Stimulated activated CD4-positive, alpha-beta T cell treated with anti-CD3 and anti-CD28 coated beads, Interleukin-4, amount 100 ng/mL, for 4 hours (primary cell): Measurements from ENCODE around the gene UBE2H.
"Not testable (repeated sequence)": the region's sequence is repeated elsewhere in the genome, so short reads cannot be mapped to it uniquely, and the experiment has no call there.

ENCODE experiments used
- DNase-seq, 2 experiments: peaks; one replicate each; pipeline ENCODE4 v3.0.0-alpha.2; 2020

Gene UBE2H

DNA sequence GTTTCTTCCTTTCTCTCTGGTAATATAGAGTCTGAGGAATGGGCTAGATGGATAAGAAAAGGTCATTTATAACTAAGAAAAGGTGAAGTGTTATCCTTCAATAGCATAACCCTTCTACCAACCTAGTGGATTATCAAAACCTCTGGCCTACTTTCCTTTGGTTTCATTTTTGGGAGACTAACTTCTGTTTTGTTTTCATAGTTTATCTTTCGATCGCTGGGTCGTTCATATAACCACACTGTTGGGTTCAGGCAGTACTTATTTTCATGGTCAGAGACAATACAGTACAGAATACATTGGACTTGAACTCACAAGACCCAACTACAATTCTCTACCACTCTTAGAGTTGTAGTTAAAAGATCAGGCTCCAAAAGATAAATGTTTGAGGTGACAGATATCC lies 86.5 kb downstream of the UBE2H start:
- DNase-seq: no peak

DNA sequence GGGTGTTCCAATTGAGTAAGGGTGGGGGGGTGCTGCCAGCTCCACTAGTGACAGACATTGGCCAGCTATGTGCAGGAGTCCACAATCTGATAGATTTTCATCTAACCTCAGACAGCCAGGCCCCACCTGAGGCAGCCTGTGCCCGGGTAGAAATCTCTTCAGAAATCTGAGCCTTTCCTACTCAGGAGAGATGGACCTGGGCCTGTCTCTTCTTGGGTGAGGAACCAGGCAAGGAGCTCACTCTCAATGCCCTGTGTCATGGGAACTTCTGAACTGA lies 86.9 kb downstream of the UBE2H start:
- no peak for DNase-seq

DNA sequence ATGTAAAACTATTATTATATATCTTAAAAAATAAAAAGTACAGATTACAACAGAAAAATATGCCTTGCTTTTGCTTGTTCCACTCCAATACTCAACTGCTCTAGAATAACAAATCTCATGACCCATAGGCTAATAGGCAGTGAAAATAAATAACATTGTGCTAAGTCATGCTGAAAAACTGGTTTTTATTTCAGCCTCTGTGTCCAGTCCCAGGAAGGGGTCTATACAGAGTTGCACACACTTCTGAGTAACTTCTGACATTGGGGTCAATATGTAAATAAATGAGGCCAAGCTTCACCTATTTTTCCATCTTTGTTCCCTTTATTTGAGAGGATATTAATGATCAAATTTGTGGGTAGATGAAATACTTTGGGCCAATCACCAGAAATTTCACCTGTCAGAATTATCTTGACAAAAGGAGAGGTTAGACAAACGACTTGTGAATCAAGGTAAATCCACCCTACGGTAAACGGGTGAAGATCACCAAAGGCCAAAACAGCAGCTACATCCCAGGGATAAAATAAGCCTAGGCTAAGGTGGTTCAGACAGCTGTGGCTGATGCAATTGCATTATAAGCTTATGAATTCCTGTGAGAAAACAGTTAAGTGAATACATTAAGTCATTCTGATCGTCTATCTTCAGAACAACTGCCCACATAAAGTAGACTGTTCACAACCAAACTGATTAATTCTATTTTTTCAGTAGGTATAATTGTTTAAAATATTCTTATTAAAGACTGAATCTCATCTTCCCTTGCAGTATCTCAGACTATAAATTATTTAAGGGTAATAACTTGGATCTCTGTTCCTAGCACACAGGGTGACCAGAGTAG lies 87.5 kb downstream of the UBE2H start:
- no peak for DNase-seq

DNA sequence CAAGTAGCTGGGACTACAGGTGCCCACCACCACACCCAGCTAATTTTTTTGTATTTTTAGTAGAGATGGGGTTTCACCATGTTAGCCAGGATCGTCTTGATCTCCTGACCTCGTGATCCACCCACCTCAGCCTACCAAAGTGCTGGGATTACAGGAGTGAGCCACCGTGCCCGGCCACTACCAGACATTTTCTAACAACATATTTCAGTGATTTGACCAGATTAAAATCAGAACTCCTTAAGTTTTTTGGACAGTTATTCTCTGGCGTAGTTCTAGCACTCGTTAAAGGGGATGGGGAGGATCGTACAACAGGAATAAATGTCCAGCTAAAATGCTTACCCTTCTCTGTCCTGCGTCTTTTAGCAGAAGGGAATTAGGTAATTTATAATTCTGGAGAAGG lies 88.1 kb downstream of the UBE2H start:
- DNase-seq: not testable (repeated sequence)

DNA sequence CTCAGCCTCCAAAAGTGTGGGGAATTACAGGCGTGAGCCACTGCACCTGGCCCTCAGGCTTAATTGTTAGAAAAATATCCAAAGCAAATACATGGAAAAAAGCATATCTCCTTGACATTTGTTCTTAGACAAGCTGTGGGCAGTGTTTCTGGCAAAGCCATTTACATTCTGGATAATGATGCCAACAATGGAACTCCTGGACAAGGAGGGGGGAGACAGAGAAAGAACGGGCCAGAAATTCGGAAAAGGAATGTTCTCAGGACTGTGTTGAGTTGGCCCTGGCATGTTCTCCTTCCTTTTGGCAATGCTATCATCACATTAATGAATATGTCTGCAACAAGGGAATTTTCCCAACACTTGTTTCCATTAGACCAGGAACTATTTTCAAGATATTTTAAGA lies 88.7 kb downstream of the UBE2H start:
- DNase-seq: no peak

DNA sequence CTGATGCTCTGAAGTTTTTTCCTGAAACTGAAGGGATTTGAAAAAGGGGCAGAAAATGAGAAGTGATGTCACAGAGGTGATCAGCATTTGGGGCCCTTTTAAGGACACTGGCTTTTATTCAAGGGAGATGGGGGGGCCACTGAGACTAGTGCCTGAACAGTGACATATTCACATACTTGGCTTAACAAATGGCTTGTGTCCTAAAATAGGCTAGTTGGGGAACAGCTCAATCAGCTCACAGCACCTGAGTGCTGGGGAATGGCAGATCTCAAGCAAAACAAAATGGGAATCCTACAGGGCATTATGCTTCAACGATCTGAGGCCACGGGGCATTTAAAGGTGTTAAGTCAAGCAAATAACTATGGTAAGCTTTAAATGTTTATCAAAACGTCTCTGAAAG lies 90.1 kb downstream of the UBE2H start:
- DNase-seq: no peak

DNA sequence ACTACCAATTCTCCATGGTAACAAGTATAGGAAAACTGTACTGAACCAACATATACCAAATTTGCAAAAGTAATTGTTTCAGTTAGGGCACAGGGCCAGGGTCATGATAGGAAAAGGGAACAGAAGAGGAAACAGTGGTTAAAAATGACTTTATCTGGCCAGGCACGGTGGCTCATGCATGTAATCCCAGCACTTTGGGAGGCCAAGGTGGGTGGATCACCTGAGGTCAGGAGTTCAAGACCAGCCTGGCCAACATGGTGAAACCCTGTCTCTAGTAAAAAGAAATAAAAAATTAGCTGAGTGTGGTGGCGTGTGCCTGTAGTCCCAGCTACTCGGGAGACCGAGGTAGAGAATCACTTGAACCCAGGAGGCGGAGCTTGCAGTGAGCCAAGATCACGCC lies 92.0 kb downstream of the UBE2H start:
- not testable (repeated sequence) for DNase-seq

DNA sequence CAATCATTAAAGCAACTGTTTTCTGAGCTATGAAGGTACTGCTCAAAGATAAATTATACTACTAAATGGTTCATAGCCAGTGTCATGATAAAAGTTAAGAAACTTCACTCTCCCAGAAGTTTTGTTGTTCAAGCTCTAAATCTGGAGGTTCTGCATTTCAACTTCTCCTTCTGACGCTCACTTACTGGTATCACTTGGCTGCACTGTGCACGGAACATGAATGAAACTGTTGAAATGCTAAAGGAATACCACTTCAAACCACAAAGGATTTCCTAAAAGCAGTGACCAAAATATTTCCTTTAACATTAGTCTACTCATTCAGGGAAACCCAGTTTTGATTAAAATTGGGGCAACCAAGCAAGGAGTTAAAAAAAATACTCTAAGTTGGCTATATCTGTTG lies 93.6 kb downstream of the UBE2H start:
- DNase-seq: no peak

DNA sequence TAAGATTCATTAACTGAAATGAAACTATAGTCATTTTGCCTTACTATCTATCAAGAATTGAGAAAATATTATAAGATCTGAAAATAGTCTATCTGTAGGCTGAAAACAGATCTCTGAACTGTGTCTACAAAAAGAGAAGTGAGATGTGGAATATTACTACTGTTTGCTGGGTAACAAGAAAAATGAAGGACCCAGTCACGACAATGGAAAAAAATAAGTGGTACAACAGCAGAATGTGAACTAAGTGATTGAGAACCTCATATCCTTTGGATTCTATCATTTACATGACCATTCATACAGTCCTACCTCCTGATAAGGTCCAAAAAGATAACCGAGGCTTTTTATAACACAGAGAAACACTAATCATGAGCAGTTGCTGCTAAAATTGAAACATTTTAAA lies 94.3 kb downstream of the UBE2H start:
- no peak for DNase-seq

DNA sequence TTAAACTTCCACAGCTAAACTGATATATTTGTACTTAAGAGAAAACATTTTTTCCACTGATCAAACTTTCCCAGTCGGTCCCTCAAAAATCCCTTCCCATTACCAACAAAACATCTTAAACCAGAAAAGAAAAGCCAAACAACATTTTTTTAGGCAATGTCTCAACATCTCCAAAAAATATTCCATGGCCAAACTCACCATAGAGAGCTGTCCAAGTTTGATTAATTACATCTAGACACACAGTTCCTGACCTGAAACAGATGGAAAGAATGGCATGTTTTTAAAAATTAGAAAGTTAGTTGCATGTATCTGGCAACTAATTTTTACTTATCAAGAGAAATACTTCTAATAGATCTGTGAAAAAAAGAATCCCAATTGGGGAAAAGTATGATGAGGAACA lies 95.4 kb downstream of the UBE2H start:
- DNase-seq: no peak

DNA sequence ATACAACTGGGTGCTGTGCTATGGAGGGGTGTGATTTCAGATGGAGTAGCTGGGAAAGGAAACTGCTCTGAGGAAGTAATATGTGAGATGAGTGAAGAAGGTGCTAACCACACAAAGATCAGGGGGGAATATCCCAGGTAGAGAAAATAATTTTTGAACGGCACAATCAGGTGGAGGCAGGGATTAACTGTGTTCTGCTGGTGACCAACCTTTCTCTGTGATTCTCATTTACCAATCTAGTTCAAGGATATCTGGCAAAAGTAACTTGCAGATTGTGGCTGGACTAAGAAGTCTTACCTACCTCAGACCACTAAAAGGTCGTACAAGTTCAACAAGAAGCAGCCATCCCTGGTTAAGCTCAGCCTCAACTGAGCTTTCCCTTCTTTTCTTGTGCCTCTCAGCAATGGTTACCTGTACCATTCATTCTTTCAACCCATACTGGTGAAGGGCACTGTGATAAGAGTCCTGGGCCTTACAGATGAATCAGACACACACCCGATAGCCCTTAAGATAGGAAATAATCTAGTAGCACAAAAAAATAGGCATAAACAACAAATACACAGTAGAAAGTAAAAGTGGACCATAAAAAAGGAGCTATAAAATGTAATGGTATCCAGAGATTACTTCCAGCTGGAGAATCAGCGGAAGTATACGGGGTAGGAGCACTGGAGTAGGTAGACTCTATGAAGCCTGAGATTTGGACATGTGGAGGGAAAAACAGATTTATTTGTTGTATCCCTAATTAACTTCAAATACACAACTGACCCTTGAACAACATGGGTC lies 96.6 kb downstream of the UBE2H start:
- no peak for DNase-seq

DNA sequence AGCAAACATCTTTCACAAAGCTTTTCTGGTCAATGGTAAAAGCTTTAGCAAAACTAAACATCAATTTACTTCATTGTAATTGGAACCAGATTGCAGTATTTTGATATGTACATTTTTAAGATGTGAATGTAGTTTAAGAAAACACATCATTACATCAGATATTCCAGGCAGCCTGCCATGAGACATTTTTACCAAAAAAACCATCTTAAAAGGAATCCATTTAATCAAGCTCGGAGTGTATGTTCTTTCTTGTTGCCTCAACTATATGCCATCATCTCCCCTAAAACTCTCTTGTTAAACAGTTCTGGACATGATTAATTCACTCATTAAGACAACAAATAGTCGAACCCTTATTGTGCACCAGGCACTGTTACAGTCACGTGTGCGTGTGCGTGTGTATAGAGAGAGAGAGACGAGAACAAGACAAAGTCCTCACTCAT lies 97.5 kb downstream of the UBE2H start:
- DNase-seq: no peak

DNA sequence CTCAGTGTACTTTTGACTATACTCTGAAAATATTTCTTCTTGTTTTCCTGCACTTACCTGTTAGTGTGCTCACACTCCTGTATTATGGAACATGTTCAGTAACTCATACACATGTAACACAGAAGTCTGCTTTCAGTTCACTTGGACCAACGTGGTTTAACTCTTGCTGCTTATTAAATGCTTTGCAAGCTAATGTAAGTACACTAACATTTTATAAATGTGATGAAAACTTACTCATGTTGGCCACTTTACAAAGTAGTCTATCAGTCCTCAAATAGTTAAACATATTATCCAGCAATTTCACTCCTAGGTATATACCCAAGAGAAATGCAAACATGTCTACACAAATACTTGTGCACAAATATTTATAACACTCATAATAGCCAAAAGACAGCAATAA lies 98.4 kb downstream of the UBE2H start:
- DNase-seq: no peak

DNA sequence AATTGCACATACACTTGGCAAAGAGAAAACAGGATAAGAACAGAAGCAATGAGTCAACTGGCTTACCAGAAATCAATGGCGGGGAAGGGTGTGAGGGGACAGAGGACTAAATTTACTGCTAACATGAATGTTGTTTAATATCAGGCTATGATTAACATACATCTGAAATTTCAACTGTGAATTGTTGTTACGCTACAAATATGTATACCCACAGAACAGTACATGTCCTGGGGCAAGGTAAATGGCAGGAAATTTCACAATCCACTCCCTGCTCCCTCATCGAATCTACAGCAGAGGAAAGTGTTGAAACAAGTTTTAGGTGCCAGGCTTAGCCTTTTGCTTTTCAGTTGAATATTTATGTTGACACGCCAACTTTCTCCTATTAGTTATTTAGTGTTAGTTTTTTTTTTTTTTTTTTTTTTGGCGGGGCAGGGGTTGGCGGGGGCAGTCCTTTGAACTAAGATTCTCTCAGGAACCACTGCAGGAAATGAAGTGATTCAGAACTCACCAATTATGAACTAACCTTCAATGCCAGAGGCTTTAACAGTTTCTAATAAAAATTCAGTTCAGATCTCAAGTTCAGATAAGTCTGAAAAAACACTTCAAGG lies 99.0 kb downstream of the UBE2H start:
- DNase-seq: no peak

DNA sequence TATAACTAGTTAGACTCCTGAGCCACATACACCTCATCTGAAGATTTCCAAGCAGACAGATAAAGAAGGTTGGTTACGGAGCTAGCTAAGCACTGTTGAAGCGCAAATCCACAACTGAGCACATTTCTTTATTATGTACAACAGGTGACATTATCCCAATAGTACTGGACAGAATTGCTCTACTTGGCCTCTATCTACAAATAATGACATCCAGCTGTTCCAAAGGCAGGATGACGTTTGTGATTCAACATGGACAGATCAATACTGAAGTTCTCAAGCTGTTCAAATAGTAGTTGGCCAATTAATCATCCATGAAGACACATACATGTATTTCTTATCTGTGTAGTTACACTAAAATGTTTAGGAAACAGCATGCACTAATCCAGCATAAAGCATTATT lies 101.0 kb downstream of the UBE2H start:
- no peak for DNase-seq

DNA sequence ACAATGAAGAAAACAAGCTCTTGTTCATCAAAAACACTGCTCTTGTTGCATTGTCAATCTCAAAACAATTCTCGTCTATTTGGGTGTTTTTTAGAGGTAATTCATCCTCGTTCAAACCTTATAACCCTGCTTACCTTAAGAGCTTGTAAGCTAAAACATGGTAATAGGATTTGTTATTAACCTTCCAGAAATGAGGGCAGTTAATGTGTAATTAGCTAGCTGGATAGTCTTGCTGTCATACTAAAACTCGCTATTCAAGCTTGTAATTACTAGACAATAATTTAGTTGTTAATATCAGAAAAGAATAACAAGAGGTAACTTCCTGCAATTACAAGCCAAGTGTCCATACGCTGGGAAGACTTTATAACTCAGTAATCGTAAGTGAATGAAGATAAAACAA lies 101.6 kb downstream of the UBE2H start:
- no peak for DNase-seq

DNA sequence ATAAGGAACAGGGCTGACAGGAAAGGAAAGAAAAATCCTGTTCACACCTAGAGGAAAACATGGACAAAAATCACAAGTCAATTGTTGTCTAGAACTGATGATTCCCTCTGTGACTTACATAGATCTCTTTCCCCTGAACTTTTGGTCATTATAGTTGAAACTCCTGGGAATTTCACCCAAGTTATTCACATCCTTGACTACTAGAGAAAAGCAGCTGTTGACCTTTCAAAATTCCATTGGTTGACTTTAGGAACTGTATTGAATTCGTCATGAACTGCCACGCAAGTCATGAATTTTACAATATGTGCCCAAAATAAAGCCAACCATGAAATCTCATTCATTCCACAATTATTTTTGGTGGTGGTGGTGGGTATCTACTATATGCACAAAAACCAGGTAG lies 104.3 kb downstream of the UBE2H start:
- DNase-seq: no peak

DNA sequence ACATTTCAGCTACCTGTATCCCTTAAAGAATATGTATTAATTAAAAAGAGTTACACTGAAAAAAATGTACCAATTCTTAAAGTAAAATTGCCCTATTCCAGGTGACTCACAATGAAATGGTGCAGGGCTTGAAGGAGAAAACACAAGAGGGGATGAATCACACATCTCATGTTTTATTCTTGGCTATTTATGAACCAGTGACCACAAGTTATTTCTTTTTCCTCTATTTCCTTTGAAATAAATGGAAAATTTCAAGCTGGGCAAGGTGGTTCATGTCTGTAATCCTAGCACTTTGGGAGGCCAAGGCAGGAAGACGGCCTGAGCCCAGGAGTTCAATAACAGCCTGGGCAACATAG lies 106.8 kb downstream of the UBE2H start:
- DNase-seq: no peak

DNA sequence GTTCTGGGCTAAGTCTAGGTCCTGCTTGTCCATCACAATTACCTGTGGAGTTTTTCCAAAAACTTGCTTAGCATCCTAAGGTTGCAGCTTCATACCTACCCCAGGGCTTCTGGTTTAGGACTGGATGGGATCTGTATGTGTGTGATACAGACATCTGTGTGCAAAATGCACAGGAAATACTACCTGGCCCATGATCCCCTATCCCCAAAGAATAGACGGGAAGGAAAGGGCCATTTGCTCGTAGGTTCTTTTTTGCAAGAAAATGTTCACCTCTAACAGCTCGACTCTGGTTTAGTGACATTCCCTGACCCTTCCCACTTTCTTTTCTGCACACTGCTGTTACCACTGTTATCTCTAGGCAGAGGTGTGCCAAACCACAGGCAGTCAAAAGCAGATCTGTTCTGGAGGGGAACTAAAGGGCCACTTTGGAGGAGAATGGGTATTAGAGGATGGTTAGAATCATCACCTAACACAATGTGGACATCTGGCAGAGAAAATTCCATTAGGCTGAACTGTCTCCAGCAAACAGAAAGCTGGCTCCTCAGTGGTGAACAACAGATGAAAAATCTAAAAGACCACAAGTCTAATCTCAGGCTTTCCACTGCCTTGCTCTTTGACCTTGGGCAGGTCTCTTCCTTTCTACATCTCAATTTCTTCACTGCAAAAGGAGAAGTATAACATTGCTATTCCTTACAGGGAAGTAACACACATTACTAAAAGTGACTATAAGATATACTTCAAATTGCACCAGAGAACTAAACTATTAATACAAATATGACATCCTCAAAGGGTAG lies 107.4 kb downstream of the UBE2H start:
- DNase-seq: no peak

DNA sequence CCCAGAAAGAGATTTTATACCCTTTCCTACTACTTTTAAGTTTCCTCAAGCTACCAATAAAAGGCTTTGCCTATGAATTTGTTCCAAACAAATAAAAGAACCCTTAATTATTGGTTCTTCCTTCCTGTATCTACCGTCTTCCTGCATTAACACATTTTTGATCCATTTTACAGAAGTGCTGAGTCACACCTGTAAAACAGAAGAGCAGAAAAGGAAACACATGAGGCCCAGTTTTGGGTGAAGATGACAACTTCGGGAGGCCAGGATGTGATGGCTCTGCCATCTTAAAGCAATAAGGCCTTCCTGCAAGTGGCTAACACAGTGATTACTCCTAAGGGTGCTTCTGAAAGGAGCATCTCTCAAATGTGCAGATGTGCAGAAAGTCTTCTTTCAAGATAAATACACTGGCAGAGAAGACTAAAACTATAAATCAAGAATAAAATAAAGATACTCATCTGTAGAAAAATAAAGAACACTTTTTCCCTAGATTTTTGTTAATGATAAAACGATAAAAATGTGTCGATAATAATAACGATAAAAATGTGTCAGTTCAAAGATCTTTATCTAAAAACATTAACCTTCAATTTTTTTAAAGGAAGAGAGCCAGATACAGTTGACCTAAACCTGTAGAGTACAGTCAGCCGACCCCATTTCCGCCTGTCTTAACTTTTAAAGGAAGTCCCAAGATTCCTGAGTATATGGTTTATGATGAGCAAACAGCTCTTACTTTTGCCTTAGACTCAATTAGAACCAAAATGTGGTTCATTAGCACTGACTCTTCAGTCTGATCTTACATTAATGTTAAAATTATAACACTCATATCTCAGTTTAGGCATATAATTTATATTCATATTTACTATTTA lies 108.6 kb downstream of the UBE2H start:
- DNase-seq: no peak

DNA sequence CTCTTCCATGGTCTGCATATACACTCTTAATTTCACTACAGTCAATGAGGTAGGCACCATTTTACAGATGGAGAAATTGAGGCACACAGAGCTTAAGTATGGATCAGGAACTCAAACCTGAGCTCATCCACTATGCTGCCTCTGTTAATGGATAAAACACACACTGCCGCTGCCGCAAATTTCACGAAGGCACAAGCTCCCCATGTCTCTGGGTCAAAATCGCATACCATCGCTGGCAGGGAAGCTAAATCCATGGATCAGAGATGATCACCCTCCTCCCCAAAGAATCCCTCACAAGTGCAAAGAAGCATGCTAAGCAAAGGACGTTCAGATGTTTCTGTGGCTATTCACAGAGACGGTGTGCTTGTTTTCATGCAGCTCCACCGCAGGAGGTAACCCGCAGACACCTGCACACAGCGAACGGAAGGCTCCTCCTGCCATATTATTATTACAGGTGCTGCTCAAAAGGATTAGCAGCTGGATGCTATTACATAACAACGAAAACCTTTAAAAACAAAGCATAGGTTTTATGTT lies 109.3 kb downstream of the UBE2H start:
- DNase-seq: no peak

DNA sequence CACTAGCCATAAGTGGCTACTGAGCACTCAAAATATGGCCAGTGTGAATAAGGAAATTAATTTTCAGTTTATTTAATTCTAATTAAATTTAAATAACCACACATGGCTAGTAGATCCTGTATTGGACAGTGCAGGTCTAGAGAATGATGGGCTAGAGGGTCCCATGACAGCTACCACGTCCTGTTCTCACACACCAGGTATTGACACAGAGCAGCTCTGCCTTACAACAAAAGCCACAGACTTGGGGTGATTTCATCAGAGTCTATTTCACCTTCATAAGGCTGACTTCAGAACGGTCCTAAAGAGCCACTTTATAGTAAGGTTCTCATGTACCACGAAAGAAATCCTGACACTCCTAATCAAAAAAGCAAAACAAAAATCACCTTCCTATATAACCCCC lies 111.3 kb downstream of the UBE2H start:
- no peak for DNase-seq
